Amygdala (tissue), 56 donors: ENCODE measurements around the gene NFKB1.
A peak's percentile ranks its signal among the peaks of the same experiment; 100 is the strongest.

ENCODE experiments used
- DNase-seq, 56 donors: peaks; one replicate each; lab custom pipeline; 2025; lab: John Stamatoyannopoulos, UW

The NFKB1 gene

DNA sequence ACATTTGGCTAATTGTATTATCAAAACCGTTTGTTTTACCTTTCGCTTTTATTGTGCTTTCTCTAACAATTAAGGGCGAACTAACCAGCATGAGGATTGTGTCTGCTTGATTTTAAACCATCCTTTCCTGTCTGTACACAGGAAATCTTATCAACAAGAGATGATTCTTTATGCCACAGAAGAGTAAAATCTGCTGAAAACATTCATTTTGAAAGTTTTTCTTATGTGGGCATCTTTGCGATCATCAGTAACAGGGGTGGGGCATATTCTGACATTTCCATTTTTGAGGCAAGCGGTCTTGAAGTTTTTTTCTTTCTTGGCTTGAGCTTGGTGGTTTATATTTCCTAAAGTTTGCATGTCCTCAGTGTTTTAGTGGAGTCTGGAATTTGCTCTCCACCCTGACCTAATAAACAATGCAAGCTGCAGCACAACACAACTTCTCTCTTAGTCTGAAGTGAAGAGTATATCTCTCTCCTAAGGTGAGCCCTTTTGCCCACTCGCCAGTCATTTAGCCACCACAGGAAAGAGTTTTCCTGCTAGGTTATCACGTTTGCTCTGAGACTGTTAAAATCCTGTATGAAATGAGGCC lies 26.6 kb downstream of the NFKB1 start:
- DNase-seq = no peak

DNA sequence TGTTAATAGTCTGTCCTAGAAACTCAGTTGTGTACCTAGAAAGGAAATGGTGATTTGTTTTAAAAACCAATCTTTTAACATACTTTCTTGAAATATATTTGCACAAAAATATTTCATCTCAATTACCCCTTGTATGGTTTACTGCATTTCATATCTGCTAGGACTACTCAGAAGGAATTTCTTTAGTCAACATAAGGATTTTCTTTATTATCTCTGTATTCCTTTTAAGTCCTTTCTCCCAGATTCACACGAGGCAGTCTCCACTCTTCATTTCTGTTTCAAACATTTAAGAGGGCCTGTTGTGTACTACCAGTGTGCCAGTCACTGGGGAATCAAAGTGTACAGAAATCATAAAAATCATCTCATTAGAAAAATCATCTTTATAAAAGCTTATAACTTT lies 28.8 kb downstream of the NFKB1 start:
- no peak for DNase-seq

DNA sequence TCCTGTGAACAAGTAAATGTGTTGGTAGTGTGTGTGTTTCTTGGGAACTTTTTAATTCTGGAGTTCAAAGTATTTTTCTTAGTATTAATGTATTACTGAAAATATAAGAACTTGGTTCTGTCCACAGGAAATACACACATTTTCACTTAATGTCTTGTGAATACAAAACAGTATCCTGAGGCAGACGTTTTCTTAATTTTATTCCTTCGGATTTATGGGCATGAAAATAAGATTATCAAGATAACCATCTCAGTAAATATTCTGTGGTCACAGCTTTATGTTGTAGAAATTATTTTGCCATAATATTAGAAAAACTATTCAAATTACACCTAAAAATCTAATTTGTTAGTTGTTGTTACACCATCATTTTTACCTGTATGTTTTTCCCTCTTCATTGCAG lies 29.8 kb downstream of the NFKB1 start:
- no peak for DNase-seq

DNA sequence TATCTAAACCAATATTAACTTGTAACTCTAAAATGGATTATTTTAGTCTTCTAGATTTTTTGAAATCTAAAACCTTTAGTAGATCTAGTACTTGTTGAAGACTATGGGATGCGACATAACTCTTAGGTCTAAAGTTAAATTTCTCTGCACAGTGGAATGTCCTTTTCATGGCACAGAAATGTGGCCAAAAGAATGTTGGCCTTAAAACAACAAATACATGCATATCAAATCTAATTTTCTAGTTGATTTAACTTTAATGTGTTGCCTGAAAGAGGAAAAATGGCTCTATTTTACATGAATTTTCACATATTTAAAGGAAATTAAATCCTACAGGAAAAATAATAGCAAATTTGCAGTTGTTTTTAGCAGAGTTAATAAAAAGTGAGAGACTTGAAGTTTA lies 30.3 kb downstream of the NFKB1 start:
- DNase-seq = no peak

DNA sequence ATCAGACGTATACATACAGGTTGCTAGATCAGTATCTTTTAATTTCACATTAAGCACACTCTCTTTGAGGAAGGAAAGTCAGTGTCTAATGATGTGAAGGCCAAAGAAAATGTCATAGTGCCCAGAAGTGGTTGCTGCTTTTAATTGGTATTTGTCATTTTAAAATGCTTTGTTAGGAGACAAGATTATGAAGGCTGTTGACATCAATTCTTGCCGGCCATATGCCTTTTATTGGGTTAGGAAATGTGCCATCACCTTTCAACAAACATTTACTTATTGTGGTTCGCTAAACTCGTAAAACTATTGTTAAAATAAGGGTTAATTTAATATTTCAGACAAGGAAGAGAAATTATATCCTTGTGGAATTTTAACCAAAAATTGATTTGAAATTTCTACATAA lies 32.2 kb downstream of the NFKB1 start:
- DNase-seq = no peak

DNA sequence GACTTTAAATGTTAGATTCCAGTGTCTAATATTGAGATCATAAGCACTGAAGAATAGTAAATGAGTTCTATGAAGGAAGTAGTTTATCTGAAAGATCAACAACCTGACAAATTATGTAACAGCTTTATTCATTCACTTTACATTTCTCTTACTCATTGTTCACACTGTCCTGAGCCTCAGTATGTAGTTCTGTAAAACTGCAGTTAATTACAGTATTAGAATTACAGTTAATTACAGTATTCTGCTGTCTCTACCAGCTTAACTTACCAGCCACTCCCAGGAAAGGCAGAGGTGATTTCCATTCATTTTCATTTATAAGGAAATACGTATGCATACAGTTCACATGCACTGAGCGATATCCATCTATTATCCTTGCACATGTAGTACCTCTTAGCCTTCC lies 32.7 kb downstream of the NFKB1 start:
- DNase-seq = no peak

DNA sequence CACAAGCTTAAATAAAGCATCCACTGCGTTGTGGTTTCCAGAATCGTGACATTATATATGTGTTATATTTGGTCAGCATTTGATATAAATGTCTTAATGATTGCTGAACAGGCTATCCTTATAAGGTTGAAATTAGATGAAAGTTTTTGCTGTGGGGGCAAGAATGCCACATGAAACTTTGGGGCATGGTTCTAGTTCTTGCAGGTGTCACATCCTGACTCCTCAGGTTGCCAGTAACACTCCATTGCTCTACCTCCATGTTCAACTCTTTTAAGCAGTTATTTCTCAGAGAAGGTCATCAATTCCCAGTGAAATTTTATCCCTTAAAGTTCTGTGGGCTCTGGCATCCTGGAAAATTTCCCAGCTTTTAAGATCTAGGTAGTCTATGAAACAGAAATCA lies 33.7 kb downstream of the NFKB1 start:
- no peak for DNase-seq

DNA sequence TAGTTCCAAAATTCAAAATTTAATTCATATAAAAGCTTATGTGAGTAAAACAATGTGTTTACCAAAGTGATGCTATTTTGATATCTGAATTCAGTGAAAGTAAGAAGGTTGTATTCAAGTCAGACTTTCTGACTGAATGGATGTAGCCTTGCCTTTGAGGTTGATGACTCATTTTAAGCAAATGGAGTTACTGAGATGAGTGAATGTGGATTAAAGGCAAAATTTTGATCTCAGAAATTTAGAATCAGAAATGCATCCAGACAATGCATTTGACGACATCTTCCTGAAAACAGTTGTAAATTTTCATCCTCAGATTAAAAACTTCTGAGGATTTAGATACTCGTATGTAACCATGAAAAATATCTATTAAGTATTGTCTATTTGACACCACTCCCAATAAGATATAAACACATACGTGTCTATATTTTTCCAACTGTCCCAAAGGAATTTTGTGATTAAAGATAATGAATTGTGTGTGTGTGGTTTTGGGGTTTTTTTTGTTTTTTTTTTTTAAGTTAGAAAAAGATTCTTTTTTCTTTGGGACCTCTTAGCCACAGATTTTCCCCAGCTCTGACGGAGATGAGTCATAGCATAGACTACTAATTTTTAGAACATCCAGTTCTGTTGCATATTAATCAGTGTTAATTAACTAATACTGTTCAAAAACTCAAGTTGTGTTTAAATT lies 34.4 kb downstream of the NFKB1 start:
- DNase-seq = no peak

DNA sequence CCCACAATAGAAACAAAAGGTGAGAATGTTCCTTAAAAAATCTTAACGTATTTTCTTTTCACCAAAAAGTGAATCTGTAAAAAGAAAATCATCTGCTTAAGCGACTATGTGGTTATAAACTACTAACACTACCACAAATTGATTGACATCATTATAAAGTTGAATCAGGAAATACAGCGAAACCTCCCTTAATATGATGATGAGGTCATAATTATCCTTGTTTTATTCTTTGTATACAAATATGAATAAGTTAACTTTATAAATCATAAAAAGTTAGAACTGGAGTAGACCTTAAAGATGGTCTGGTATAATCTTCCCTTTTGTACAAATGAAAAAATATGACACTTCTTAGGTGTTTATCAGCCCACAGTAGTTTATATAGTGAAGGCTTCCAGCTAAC lies 35.6 kb downstream of the NFKB1 start:
- DNase-seq = no peak

DNA sequence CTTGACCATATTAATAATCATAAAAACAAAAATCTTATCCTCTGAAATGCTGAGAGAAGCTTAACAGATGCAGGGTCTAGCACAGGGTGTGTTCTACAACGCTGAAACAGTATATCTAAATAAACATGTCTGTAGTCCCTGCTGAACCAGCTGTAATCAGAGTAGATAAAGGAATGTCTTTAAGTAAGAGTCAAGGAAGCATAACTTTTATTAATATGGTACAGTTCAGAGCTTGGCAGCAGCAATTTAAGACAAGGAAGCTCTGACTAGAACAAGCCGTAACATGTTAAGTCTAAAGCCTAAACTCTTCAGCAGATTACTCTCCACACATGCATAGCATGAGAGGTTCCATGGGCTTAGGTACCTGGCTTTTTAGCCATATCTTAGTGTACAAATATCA lies 36.1 kb downstream of the NFKB1 start:
- no peak for DNase-seq

DNA sequence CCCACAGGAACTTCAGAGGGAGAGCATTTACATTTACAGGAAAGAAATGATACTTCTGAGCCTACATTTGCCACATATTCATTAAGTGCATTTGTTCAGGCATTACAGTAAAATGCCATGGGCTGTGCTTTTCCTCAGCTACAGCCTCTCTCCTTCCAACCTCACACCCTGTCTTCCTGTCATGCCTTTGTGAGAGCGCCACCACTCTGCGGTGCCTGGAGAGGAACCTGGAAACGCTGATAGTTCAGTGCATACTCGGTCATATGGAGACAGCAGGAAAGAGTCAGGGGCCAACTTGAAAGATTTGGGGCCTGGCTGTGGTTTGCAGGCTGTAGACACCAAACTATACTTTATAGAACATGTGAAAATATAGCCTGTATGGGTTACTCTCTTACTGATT lies 40.5 kb downstream of the NFKB1 start:
- DNase-seq = peak in 10 of 56 donors; percentile 2 to 32 (median 10)

DNA sequence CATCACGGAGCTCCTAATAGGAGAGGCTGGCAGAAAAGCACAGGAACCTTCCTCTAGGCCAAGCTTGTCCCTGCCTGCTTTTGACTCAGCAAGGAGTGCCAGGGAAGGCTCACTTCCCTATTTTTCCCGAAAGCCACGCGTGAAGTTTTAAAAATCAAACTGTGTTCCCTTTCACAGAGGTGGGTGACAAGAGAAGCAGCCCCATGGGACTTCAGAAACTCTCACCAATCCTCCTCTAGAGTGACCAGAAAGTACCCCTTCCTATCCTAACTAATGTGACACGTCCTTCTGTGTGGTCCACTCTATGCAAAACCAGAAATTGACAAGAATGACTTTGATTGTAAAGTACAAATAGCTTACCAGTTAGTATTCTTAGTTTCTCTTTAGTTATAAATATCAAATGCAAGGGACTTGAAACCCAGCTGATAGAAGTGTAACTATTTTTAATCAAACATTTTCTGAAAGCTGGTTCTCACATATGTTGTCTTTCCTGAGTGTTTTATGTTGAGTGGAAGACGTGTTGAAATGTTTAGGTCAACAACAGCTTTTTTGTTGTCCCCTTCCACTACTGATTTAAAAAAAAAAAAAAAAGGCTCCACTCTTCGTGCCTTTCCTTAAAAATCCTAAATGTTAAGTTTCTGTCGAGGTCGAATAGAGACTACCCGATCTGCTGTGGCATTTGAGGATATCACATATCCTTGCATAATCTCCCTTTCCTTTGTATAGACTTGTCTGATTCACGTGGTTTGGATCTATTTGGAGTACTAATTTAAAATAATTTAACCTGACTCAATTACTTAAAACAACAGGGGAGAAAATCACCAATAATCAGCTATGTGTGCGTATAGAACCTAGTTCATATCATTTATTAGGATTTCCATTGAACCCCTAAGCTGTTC lies 42.1 kb downstream of the NFKB1 start:
- DNase-seq = peak in 2 of 56 donors; percentile 0 to 12

DNA sequence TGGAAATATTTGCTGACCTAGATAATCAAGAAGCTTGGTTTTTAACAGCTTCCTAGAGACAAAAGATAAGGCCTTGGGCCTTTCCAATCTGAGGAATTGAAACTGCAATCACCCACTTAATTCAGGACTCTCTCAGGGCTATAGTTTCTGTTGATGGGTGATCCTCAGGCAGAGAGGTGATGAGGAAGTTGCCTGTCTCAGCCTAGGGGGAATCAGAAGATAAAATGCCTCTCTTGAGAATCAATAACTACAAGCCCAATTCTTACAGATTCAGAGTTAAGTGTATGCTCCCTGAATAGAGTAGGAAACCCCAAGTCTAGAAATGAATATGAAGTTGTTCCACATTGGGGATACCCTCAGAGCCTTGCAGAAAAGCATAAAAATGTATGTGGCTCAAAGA lies 45.5 kb downstream of the NFKB1 start:
- DNase-seq = no peak

DNA sequence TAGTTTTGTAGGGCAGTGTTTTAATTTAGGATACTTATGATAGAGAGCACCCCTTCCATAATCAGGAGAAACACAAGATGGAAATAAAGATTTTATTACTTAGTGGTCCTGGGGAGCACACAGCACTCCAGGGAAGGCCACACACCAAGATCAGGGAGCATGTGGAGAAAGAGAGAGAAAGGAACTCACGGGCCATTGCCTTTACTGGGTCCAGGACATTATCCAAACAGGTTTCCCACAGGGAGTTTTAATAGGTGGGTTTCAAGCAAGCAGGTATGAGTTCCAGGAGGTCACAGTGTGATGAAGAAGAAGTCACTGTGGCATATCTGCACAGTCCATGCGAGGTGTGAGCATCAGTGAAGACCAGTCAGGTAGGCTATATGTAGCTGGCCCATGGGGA lies 46.8 kb downstream of the NFKB1 start:
- DNase-seq = no peak

DNA sequence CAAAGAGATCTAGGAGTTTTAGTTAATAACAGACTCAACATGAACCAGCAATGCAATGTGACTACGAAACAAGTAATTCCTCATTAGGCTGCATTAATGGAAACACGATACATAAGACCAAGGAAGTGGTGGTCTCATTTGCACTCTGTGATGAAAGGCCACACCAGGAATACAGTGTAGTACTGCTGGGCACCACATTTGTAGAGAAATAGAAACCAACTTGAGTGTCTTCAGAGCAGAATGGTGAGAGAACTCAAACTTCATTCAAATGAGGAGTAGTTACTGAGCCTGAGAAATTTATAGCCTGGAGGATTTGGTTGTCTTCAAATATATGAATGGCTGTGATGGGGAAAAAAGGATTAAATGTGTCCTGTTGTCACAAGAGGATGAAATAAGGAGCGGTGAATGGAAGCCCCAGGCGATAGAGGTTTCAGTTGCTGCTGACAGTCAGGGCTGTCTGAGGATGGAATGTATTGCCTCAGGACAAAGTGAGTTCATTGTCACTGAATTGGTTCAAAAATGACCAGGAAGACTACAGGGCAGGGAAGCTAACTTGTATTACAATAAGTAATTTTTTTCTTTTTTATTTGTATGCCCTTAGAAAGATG lies 50.9 kb downstream of the NFKB1 start:
- DNase-seq = no peak

DNA sequence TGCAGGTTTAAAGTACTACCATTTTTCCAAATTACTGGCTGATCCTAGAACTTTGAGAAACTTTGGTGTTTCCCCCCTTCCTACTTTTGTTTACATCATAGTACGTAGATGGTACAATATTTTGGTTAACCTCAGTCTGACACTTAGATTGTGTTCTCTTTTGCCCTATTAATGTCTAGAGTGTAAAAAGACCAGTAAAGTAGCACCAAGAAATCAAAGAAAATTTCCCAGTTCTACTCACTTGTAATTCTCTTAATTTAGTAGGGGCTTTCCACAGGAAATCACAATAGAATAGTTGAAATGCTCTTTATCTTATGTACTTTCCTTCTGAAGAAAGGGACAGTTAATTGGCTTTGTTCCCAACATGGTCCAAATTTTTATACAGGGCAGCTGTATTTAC lies 51.6 kb downstream of the NFKB1 start:
- DNase-seq = no peak

DNA sequence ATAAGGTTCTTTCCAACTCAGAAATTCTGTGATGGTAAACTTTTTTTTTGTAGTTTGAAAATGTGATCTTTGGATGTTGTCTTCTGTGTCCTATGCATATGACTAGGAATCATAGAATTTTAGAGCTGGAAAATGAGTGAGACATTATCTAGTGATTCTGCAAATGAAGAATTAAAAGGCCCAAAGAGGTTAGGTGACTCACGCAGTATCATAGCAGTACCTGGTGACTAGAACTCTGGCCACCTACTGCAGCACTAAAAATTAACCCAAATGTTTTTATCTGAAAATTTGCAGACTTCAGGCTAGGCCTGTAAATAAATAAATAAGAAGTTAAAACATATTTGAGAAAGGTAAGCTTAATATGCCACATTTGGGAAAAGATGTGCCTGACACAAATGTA lies 52.8 kb downstream of the NFKB1 start:
- no peak for DNase-seq

DNA sequence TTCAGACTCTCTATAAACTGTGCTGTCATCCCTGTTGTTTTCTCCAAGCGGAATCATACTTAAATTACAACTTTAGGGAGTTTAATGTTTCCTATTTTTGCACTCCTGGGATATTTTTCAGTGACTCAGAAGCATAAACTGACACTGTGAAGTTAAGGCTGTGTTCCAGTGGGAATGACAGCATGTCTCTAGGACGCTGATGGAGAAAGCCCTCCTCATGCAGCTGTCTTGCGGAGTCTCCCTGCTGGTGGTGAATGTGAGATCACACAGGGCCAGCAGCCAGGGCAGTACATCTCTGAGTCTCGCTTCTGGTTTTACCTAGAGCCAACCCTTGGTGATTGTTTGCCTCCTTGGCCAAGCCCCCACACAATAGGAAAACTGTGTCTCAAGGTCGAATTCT lies 53.3 kb downstream of the NFKB1 start:
- peak in 17 of 56 donors; percentile 0 to 27 (median 5) for DNase-seq

DNA sequence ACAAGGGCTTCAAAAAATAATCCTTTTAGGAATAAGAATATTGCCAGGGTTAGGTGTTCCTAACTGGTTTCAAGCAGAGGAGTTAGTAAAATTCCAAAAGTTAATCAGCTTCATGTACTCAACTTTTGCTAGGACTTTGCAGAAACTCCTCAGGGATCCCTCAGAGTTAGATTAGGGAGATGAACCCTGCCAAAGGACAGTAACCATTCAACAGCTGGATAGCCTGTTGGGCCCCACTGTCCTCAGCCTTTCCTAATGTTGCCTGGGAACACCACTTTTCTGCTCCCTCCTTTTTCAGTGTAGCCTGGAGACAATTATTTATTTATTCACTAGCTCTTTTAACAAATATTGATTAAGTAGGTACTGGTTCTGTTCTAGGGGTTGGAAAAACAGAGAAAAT lies 53.8 kb downstream of the NFKB1 start:
- no peak for DNase-seq

DNA sequence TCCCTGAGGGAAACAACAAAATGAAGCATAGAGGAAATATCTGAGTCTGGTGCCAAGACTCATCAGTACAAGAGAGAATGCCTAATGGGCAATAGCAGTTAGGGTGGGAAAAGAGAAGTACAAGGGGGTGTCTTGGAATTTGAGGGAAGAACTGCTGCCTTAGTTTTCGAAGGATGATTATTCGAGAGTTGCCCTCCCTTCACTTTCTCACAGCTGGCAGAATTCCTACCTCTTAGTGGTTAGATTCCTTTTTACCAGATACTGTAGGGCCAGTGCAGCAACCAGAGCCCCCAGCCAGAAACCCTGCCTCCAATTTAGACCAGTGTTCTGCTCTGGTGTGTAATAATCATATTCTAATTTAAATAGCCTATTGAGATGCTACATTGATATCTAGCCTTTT lies 56.5 kb downstream of the NFKB1 start:
- DNase-seq = no peak

DNA sequence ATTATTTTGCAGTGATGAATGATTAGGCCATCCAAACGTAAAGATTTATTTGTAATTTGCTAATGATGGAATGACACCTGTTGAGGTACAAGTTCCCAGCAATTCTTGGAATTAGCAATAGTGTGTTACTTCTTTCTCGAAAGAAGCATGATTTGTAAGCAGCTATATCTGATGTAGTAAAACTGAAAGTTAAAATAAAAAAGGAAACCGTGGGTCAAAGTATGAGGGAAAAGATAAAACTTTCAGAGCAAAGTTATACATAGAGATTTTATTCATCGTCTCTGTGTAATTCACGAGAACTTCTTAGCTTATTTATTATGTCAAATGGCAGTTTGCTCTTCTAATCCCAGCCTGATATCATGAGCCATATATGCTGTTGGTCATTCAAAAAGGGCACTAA lies 59.0 kb downstream of the NFKB1 start:
- no peak for DNase-seq
